MM.1S (cell line): ENCODE data around the gene GLT8D1.

Experiments
- DNase-seq: peaks from one replicate; pipeline ENCODE4 v3.0.0-alpha.2; 2015
- H2AFZ ChIP-seq: fragments of 300-600 bp; sonication (generic); 2 replicates; pipeline ENCODE4 v1.6.0; 2016; ENCODE audit warnings: antibody characterized with exemption, low read length
- H3F3A ChIP-seq: fragments of 300-600 bp; sonication (generic); 2 replicates; pipeline ENCODE4 v1.6.1; 2016; ENCODE audit warnings: mild to moderate bottlenecking, antibody characterized with exemption, low read length, moderate library complexity, mixed read lengths; ENCODE audit not compliant: insufficient read depth
- H3K27ac ChIP-seq: fragments of 300-600 bp; sonication (generic); 2 replicates; pipeline ENCODE4 v1.5.1; 2016; ENCODE audit warnings: mild to moderate bottlenecking, low read length
- H3K27me3 ChIP-seq: fragments of 300-600 bp; sonication (generic); replicated peaks from 2 replicates; pipeline ENCODE4 v1.6.0; 2016; ENCODE audit warnings: low read length; ENCODE audit not compliant: insufficient read depth
- H3K36me3 ChIP-seq: fragments of 300-600 bp; sonication (generic); replicated peaks from 2 replicates; pipeline ENCODE4 v1.6.1; 2016; ENCODE audit warnings: mild to moderate bottlenecking, low read length, mixed read lengths; ENCODE audit not compliant: insufficient read depth
- H3K4me1 ChIP-seq: fragments of 300-600 bp; sonication (generic); 2 replicates; pipeline ENCODE4 v1.6.1; 2016; ENCODE audit warnings: low read length, mixed read lengths
- H3K4me2 ChIP-seq: fragments of 300-600 bp; sonication (generic); 2 replicates; pipeline ENCODE4 v1.6.0; 2016; ENCODE audit warnings: low read depth, low read length
- H3K4me3 ChIP-seq: fragments of 300-600 bp; sonication (generic); 2 replicates; pipeline ENCODE4 v1.5.1; 2016; ENCODE audit warnings: low read length, mixed read lengths
- H3K79me2 ChIP-seq: fragments of 300-600 bp; sonication (generic); 2 replicates; pipeline ENCODE4 v1.6.1; 2016; ENCODE audit warnings: mixed run types, low read length, mixed read lengths
- H3K9ac ChIP-seq: fragments of 300-600 bp; sonication (generic); 2 replicates; pipeline ENCODE4 v1.6.1; 2016; ENCODE audit warnings: low read length, mixed read lengths
- H3K9me2 ChIP-seq: fragments of 300-600 bp; sonication (generic); replicated peaks from 2 replicates; pipeline ENCODE4 v1.6.1; 2016; ENCODE audit warnings: mild to moderate bottlenecking, low read length, mixed read lengths; ENCODE audit not compliant: insufficient read depth
- H3K9me3 ChIP-seq: fragments of 300-600 bp; sonication (generic); replicated peaks from 2 replicates; pipeline ENCODE4 v1.6.1; 2016; ENCODE audit warnings: mild to moderate bottlenecking, low read length, mixed read lengths; ENCODE audit not compliant: insufficient read depth
- H4K20me1 ChIP-seq: fragments of 300-600 bp; sonication (generic); 2 replicates; pipeline ENCODE4 v1.6.1; 2016; ENCODE audit warnings: mild to moderate bottlenecking, low read length, moderate library complexity, mixed read lengths; ENCODE audit not compliant: insufficient read depth
- CTCF ChIP-seq: fragments of 300-600 bp; sonication (generic); IDR thresholded peaks from 2 replicates; pipeline ENCODE4 v1.5.1; 2016; ENCODE audit warnings: antibody characterized with exemption, low read length, mixed read lengths
- EZH2 ChIP-seq: fragments of 300-600 bp; sonication (generic); optimal IDR thresholded peaks from 2 replicates; pipeline ENCODE3; 2017; ENCODE audit warnings: low read depth, mild to moderate bottlenecking, antibody characterized with exemption, low read length, mixed read lengths
- EZH2phosphoT487 ChIP-seq: fragments of 300-600 bp; sonication (generic); IDR thresholded peaks from 2 replicates; pipeline ENCODE4 v1.6.1; 2018; ENCODE audit warnings: antibody characterized with exemption, low read length

The GLT8D1 gene

GRCh38 chr3:52743721-52744120 lies 38.1 kb upstream of the GLT8D1 start:
- Histone ChIP-seq H3K4me1 (no peaks in the 10 kb centered on the region), H2AFZ (no peak overlapping the region), H3K27me3 (no peaks in the 10 kb centered on the region), H3K27ac (no peak overlapping the region), H3K9me2 (no peaks in the 10 kb centered on the region), H3K4me2 (no peak overlapping the region), H3K4me3 (no peak overlapping the region), H3K9ac (no peak overlapping the region), H3K9me3 (no peaks in the 10 kb centered on the region), H3K36me3 (no peaks in the 10 kb centered on the region; the same call in 1 of the 2 replicates), H3K79me2 (no peaks in the 10 kb centered on the region), H3F3A (0 out of 2 replicates have a peak, but pooled peaks cover 2% of the 10 kb centered on the region), H4K20me1 (no peaks in the 10 kb centered on the region)
- TF ChIP-seq EZH2: no peak
- TF ChIP-seq EZH2phosphoT487: no peak
- TF ChIP-seq CTCF: no peak
- DNase-seq: no peak

GRCh38 chr3:52743152-52743551 lies 37.6 kb upstream of the GLT8D1 start:
- TF ChIP-seq EZH2 (no peak), EZH2phosphoT487 (no peak), CTCF (no peak)
- H3K27me3 ChIP-seq: no peaks in the 10 kb centered on the region
- H2AFZ ChIP-seq: no peak overlapping the region
- no peak overlapping the region for H3K27ac ChIP-seq
- H3K36me3 ChIP-seq: no peaks in the 10 kb centered on the region; the same call in 1 of the 2 replicates
- no peaks in the 10 kb centered on the region for H3K4me1 ChIP-seq
- no peaks in the 10 kb centered on the region for H3K9me3 ChIP-seq
- DNase-seq: no peak
- H3K9ac ChIP-seq: no peak overlapping the region
- no peak overlapping the region for H3K4me3 ChIP-seq
- H3F3A ChIP-seq: 0 out of 2 replicates have a peak, but pooled peaks cover 2% of the 10 kb centered on the region
- no peaks in the 10 kb centered on the region for H4K20me1 ChIP-seq
- no peaks in the 10 kb centered on the region for H3K79me2 ChIP-seq
- no peak overlapping the region for H3K4me2 ChIP-seq
- H3K9me2 ChIP-seq: no peaks in the 10 kb centered on the region

- no peaks in the 10 kb centered on the region; the same call in 1 of the 2 replicates for H3K36me3 ChIP-seq
- no peak overlapping the region for H3K27ac ChIP-seq
Measured at GRCh38 chr3:52742418-52743041, 36.9 kb upstream of the GLT8D1 start.

More at GRCh38 chr3:52742418-52743041, 36.9 kb upstream of the GLT8D1 start:
- H3K9me3 ChIP-seq: no peaks in the 10 kb centered on the region
- H4K20me1 ChIP-seq: no peaks in the 10 kb centered on the region
- no peak overlapping the region for H3K9ac ChIP-seq
- H3K9me2 ChIP-seq: no peaks in the 10 kb centered on the region
- TF ChIP-seq EZH2 (no peak), CTCF (peak; percentile 70)
- no peak overlapping the region for H3K4me2 ChIP-seq
- H3K79me2 ChIP-seq: no peaks in the 10 kb centered on the region
- H3F3A ChIP-seq: 0 out of 2 replicates have a peak, but pooled peaks cover 2% of the 10 kb centered on the region
- peak; percentile 49 for DNase-seq
- no peaks in the 10 kb centered on the region for H3K27me3 ChIP-seq
- H3K4me1 ChIP-seq: no peaks in the 10 kb centered on the region
- no peak overlapping the region for H3K4me3 ChIP-seq
- H2AFZ ChIP-seq: no peak overlapping the region
